Esophagus squamous epithelium (tissue), 5 donors: ENCODE data around the gene TES. TPM values are rescaled to one million over a fixed set of nuclear protein-coding genes. Genes with fewer than 3 reads are reported as not detected.

Experiments used
- DNase-seq: peaks from one replicate; lab custom pipeline; 2025; lab: John Stamatoyannopoulos, UW
- H3K27ac ChIP-seq, 4 donors: fragments of 200-600 bp; sonication (generic); one replicate each; pipeline ENCODE4 v1.5.1; 2016 to 2019; ENCODE audit warnings: mild to moderate bottlenecking in 1 of 4
- H3K27me3 ChIP-seq, 4 donors: fragments of 200-600 bp; sonication (generic); 1 replicate in 3 of 4; 2 replicates in 1 of 4; pipeline versions ENCODE4 v1.5.1 to v1.6.0; 2017 to 2021; ENCODE audit warnings: antibody characterized with exemption in 1 of 4
- H3K36me3 ChIP-seq, 3 donors: fragments of 200-600 bp; sonication (generic); one replicate each; pipeline ENCODE4 v1.5.1; 2016 to 2019
- H3K4me1 ChIP-seq, 3 donors: fragments of 200-600 bp; sonication (generic); one replicate each; pipeline ENCODE4 v1.5.1; 2017 to 2019
- H3K4me3 ChIP-seq, 4 donors: fragments of 200-600 bp; sonication (generic); 1 replicate in 3 of 4; 2 replicates in 1 of 4; pipeline ENCODE4 v1.5.1; 2016 to 2019; ENCODE audit warnings: mild to moderate bottlenecking in 2 of 4, moderate library complexity in 1 of 4
- H3K9me3 ChIP-seq, 3 donors: fragments of 200-600 bp; sonication (generic); one replicate each; pipeline ENCODE4 v1.5.1; 2016 to 2019
- POLR2A ChIP-seq, 4 donors: fragments of 450-650 bp; IDR thresholded peaks; one replicate each; pipeline ENCODE4 v1.6.1; 2017; ENCODE audit warnings: antibody characterized with exemption in 4 of 4, mild to moderate bottlenecking in 4 of 4, moderate library complexity in 3 of 4
- WGBS, 2 donors: methylation state at CpG; one replicate each; pipeline ENCODE4 v1.1.5; 2018; 5-methylcytosine and 5-hydroxymethylcytosine counted together
- intact Hi-C: fragments of 100-400 bp; cut with DNase I; formaldehyde crosslinking; loops from one replicate; pipeline ENCODE4 v1.15.0; 2022
- total RNA-seq, 4 donors: library from RNA; depleted of rRNA; stranded (reverse); fragments of >200 nt; gene quantifications; one replicate each; pipeline ENCODE4 v1.1.0, GENCODE V29; 2016
- TF ChIP-seq, protein P1 (sequence below), 6 experiments: fragments of 450-650 bp in 4 of 6; fragments of 200-600 bp in 2 of 6; sonication (generic) in 2 of 6; IDR thresholded peaks; one replicate each; pipeline ENCODE4 v1.5.1; 2016 to 2019; ENCODE audit warnings: antibody characterized with exemption in 6 of 6, mild to moderate bottlenecking in 4 of 6, moderate library complexity in 4 of 6
- donor health status: DM: yes; HTN: yes; CAD: no.

The TES gene
- total RNA-seq, 4 donors from 2014 or later: 34.8 to 155 (median 67.0) TPM

- peak overlapping the region in 2 of 4 donors; percentile 38 to 40 for H3K27ac ChIP-seq
- no peak for DNase-seq
- H3K27me3 ChIP-seq: no peaks in the 10 kb centered on the region
- peaks cover 0 to 33% (median 2%) of the 10 kb centered on the region in 3 donors for H3K4me1 ChIP-seq
- no peaks in the 10 kb centered on the region for H3K36me3 ChIP-seq
- whole genome bisulfite sequencing, 2 donors: 69 to 90% methylated on average over 1 of the region's 1 CpG
- H3K4me3 ChIP-seq: peak overlapping the region in 1 of 4 donors; percentile 7
- no peaks in the 10 kb centered on the region for H3K9me3 ChIP-seq
- no peak for TF ChIP-seq POLR2A (IDR thresholded peaks at IDR 0.05)
- intact Hi-C loops: no loop called here
Observed at GRCh38 chr7:116223588-116223987, 13.2 kb downstream of the TES start.

- TF ChIP-seq POLR2A (IDR thresholded peaks at IDR 0.05): no peak
- TF ChIP-seq, protein P1, sequence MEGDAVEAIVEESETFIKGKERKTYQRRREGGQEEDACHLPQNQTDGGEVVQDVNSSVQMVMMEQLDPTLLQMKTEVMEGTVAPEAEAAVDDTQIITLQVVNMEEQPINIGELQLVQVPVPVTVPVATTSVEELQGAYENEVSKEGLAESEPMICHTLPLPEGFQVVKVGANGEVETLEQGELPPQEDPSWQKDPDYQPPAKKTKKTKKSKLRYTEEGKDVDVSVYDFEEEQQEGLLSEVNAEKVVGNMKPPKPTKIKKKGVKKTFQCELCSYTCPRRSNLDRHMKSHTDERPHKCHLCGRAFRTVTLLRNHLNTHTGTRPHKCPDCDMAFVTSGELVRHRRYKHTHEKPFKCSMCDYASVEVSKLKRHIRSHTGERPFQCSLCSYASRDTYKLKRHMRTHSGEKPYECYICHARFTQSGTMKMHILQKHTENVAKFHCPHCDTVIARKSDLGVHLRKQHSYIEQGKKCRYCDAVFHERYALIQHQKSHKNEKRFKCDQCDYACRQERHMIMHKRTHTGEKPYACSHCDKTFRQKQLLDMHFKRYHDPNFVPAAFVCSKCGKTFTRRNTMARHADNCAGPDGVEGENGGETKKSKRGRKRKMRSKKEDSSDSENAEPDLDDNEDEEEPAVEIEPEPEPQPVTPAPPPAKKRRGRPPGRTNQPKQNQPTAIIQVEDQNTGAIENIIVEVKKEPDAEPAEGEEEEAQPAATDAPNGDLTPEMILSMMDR (IDR thresholded peaks at IDR 0.05): no peak
- Histone ChIP-seq H3K9me3 (no peaks in the 10 kb centered on the region), H3K27me3 (no peaks in the 10 kb centered on the region), H3K4me3 (peak overlapping the region in 1 of 4 donors; percentile 7), H3K27ac (peak overlapping the region in 1 of 4 donors; percentile 38), H3K36me3 (no peaks in the 10 kb centered on the region), H3K4me1 (peaks cover 5 to 34% (median 9%) of the 10 kb centered on the region in 3 donors)
- 48 to 62% methylated on average over 2 of the region's 2 CpGs for WGBS, 2 donors
- intact Hi-C loops: no loop called here
- no peak for DNase-seq
Observed at GRCh38 chr7:116224492-116225098, 14.3 kb downstream of the TES start.

DNA sequence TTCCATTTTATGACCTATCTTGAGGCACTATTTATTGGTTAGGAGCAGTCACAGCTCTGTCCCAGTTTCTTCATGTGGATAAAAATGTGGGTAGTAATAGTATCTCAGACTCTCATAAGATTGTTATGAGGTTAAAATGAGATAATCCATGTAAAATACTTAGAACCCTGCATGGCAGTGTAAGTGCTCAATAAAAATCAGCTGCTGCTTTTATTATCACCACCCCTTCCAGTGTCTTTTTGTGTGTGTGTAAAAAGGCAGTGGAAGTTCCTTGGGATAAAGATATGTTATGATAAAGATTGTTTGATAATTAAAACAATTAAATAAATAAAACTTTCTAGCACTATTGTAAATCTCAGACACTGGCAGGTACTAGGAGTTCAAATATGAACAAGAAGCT is 15.5 kb downstream of the TES start:
- DNase-seq: no peak
- no peaks in the 10 kb centered on the region for H3K36me3 ChIP-seq
- no peaks in the 10 kb centered on the region for H3K9me3 ChIP-seq
- no peak overlapping the region for H3K4me3 ChIP-seq
- intact Hi-C loops: no loop called here
- H3K27ac ChIP-seq: no peak overlapping the region
- H3K27me3 ChIP-seq: no peaks in the 10 kb centered on the region
- H3K4me1 ChIP-seq: peaks cover 18 to 46% (median 19%) of the 10 kb centered on the region in 3 donors
- TF ChIP-seq POLR2A (IDR thresholded peaks at IDR 0.05): no peak

GRCh38 chr7:116226664-116227063 is 16.3 kb downstream of the TES start:
- peaks cover 22 to 54% (median 26%) of the 10 kb centered on the region in 3 donors for H3K4me1 ChIP-seq

GRCh38 chr7:116227678-116228239 is 17.4 kb downstream of the TES start:
- intact Hi-C loops: no loop called here
- 43 to 52% methylated on average over 2 of the region's 2 CpGs for WGBS, 2 donors
- no peaks in the 10 kb centered on the region for H3K27me3 ChIP-seq
- no peaks in the 10 kb centered on the region for H3K9me3 ChIP-seq
- H3K4me1 ChIP-seq: peaks cover 32 to 65% (median 32%) of the 10 kb centered on the region in 3 donors
- no peaks in the 10 kb centered on the region for H3K36me3 ChIP-seq
- H3K4me3 ChIP-seq: no peak overlapping the region
- TF ChIP-seq POLR2A (IDR thresholded peaks at IDR 0.05): no peak
- TF ChIP-seq, protein P1 (IDR thresholded peaks at IDR 0.05): no peak
- DNase-seq: no peak
- H3K27ac ChIP-seq: peak overlapping the region in 3 of 4 donors; percentile 35 to 82 (median 79)

More at GRCh38 chr7:116226664-116227063, 16.3 kb downstream of the TES start:
- 85 to 89% methylated on average over 2 of the region's 2 CpGs for WGBS, 2 donors
- intact Hi-C loops: no loop called here
- H3K27me3 ChIP-seq: no peaks in the 10 kb centered on the region
- no peak overlapping the region for H3K4me3 ChIP-seq
- no peak for DNase-seq
- H3K36me3 ChIP-seq: no peaks in the 10 kb centered on the region
- TF ChIP-seq, protein P1 (IDR thresholded peaks at IDR 0.05): no peak
- H3K9me3 ChIP-seq: no peaks in the 10 kb centered on the region
- H3K27ac ChIP-seq: peak overlapping the region in 1 of 4 donors; percentile 43

- WGBS, 2 donors: 60 to 67% methylated on average over 5 of the region's 5 CpGs
- intact Hi-C loops: no loop called here
- Histone ChIP-seq H3K9me3 (no peaks in the 10 kb centered on the region), H3K36me3 (no peaks in the 10 kb centered on the region), H3K4me1 (peaks cover 36 to 70% (median 37%) of the 10 kb centered on the region in 3 donors), H3K4me3 (no peak overlapping the region), H3K27ac (peak overlapping the region in 3 of 4 donors; percentile 35 to 82 (median 79)), H3K27me3 (no peaks in the 10 kb centered on the region)
- no peak for DNase-seq
- TF ChIP-seq POLR2A (IDR thresholded peaks at IDR 0.05): no peak
- TF ChIP-seq, protein P1 (IDR thresholded peaks at IDR 0.05): no peak
Observed at GRCh38 chr7:116228241-116228640, 17.9 kb downstream of the TES start.
